SU-DHL-6 (cell line): ENCODE results near the gene TAS2R38.

ENCODE experiments used
- EZH2phosphoT487 ChIP-seq: fragments of 200-600 bp; sonication (generic), shearing (Covaris generic); conservative IDR thresholded peaks from 2 replicates; pipeline ENCODE4 v1.6.1; 2018; ENCODE audit warnings: mild to moderate bottlenecking, antibody characterized with exemption, low read length, moderate library complexity, mixed read lengths
- TF ChIP-seq, protein P1 (sequence below): fragments of 200-600 bp; sonication (generic); IDR thresholded peaks from one replicate; pipeline ENCODE4 v1.5.1; 2017; ENCODE audit warnings: antibody characterized with exemption, mild to moderate bottlenecking, low read length, moderate library complexity; ENCODE audit not compliant: insufficient read depth, poor library complexity, severe bottlenecking

GRCh38 chr7:141978351-141978750 lies 4.8 kb upstream of the TAS2R38 start:
- TF ChIP-seq, protein P1, sequence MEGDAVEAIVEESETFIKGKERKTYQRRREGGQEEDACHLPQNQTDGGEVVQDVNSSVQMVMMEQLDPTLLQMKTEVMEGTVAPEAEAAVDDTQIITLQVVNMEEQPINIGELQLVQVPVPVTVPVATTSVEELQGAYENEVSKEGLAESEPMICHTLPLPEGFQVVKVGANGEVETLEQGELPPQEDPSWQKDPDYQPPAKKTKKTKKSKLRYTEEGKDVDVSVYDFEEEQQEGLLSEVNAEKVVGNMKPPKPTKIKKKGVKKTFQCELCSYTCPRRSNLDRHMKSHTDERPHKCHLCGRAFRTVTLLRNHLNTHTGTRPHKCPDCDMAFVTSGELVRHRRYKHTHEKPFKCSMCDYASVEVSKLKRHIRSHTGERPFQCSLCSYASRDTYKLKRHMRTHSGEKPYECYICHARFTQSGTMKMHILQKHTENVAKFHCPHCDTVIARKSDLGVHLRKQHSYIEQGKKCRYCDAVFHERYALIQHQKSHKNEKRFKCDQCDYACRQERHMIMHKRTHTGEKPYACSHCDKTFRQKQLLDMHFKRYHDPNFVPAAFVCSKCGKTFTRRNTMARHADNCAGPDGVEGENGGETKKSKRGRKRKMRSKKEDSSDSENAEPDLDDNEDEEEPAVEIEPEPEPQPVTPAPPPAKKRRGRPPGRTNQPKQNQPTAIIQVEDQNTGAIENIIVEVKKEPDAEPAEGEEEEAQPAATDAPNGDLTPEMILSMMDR, result no peak
- TF ChIP-seq EZH2phosphoT487, result no peak
